ENCODE results near the gene CAPN10. TPM values are rescaled to one million over a fixed set of nuclear protein-coding genes. Genes with fewer than 3 reads are reported as not detected.

CAPN10 gene
- polyA plus RNA-seq, 1 donor, result 34.9 TPM

- H3K27ac ChIP-seq (ENCODE audit: low read length), result no peak overlapping the region
- H3K9me3 ChIP-seq (ENCODE audit: control insufficient read depth, low read depth, low read length), result no peaks in the 10 kb centered on the region
- H3K36me3 ChIP-seq (ENCODE audit: control insufficient read depth, insufficient read depth, low read length), result peaks cover 42% of the 10 kb centered on the region
- no peak overlapping the region for H3K4me3 ChIP-seq (ENCODE audit: low read length)
- H3K4me1 ChIP-seq (ENCODE audit: control insufficient read depth, insufficient read depth, low read length), result peaks cover 14% of the 10 kb centered on the region
- WGBS (ENCODE audit: insufficient coverage, low lambda C conversion rate), result no CpG with 5 or more reads among the region's 21 CpGs
- no peak for DNase-seq
- H3K27me3 ChIP-seq (ENCODE audit: control insufficient read depth, insufficient read depth, low read length), result no peaks in the 10 kb centered on the region
Measured at GRCh38 chr2:240590681-240591111, 4.2 kb downstream of the CAPN10 start.

- Histone ChIP-seq H3K4me3 (ENCODE audit: low read length) (no peak overlapping the region), H3K27ac (ENCODE audit: low read length) (no peak overlapping the region), H3K9me3 (ENCODE audit: control insufficient read depth, low read depth, low read length) (no peaks in the 10 kb centered on the region), H3K4me1 (ENCODE audit: control insufficient read depth, insufficient read depth, low read length) (peaks cover 14% of the 10 kb centered on the region), H3K27me3 (ENCODE audit: control insufficient read depth, insufficient read depth, low read length) (no peaks in the 10 kb centered on the region), H3K36me3 (ENCODE audit: control insufficient read depth, insufficient read depth, low read length) (peaks cover 47% of the 10 kb centered on the region)
- 96% methylated on average over 4 of the region's 6 CpGs for WGBS (ENCODE audit: insufficient coverage, low lambda C conversion rate)
- DNase-seq, result no peak
Measured at GRCh38 chr2:240591226-240591625, 4.7 kb downstream of the CAPN10 start.

GRCh38 chr2:240591784-240592183 is 5.2 kb downstream of the CAPN10 start:
- peaks cover 52% of the 10 kb centered on the region for H3K36me3 ChIP-seq (ENCODE audit: control insufficient read depth, insufficient read depth, low read length)
- no peak for DNase-seq
- no peak overlapping the region for H3K4me3 ChIP-seq (ENCODE audit: low read length)
- WGBS (ENCODE audit: insufficient coverage, low lambda C conversion rate), result no CpG with 5 or more reads among the region's 13 CpGs
- peaks cover 14% of the 10 kb centered on the region for H3K4me1 ChIP-seq (ENCODE audit: control insufficient read depth, insufficient read depth, low read length)
- H3K27me3 ChIP-seq (ENCODE audit: control insufficient read depth, insufficient read depth, low read length), result no peaks in the 10 kb centered on the region
- H3K27ac ChIP-seq (ENCODE audit: low read length), result no peak overlapping the region
- no peaks in the 10 kb centered on the region for H3K9me3 ChIP-seq (ENCODE audit: control insufficient read depth, low read depth, low read length)

GRCh38 chr2:240593026-240593702 is 6.6 kb downstream of the CAPN10 start:
- H3K36me3 ChIP-seq (ENCODE audit: control insufficient read depth, insufficient read depth, low read length), result peaks cover 65% of the 10 kb centered on the region
- no peak for DNase-seq
- peaks cover 5% of the 10 kb centered on the region for H3K4me1 ChIP-seq (ENCODE audit: control insufficient read depth, insufficient read depth, low read length)
- H3K4me3 ChIP-seq (ENCODE audit: low read length), result no peak overlapping the region
- no peaks in the 10 kb centered on the region for H3K27me3 ChIP-seq (ENCODE audit: control insufficient read depth, insufficient read depth, low read length)
- WGBS (ENCODE audit: insufficient coverage, low lambda C conversion rate), result no CpG with 5 or more reads among the region's 20 CpGs
- no peak overlapping the region for H3K27ac ChIP-seq (ENCODE audit: low read length)
- H3K9me3 ChIP-seq (ENCODE audit: control insufficient read depth, low read depth, low read length), result no peaks in the 10 kb centered on the region

GRCh38 chr2:240593703-240594451 is 7.3 kb downstream of the CAPN10 start:
- no CpG with 5 or more reads among the region's 19 CpGs for WGBS (ENCODE audit: insufficient coverage, low lambda C conversion rate)
- DNase-seq, result no peak
- Histone ChIP-seq H3K4me1 (ENCODE audit: control insufficient read depth, insufficient read depth, low read length) (no peaks in the 10 kb centered on the region), H3K36me3 (ENCODE audit: control insufficient read depth, insufficient read depth, low read length) (peaks cover 72% of the 10 kb centered on the region), H3K4me3 (ENCODE audit: low read length) (no peak overlapping the region), H3K9me3 (ENCODE audit: control insufficient read depth, low read depth, low read length) (no peaks in the 10 kb centered on the region), H3K27me3 (ENCODE audit: control insufficient read depth, insufficient read depth, low read length) (no peaks in the 10 kb centered on the region), H3K27ac (ENCODE audit: low read length) (no peak overlapping the region)

GRCh38 chr2:240594511-240595380 is 8.2 kb downstream of the CAPN10 start:
- Histone ChIP-seq H3K9me3 (ENCODE audit: control insufficient read depth, low read depth, low read length) (no peaks in the 10 kb centered on the region), H3K4me3 (ENCODE audit: low read length) (no peak overlapping the region), H3K36me3 (ENCODE audit: control insufficient read depth, insufficient read depth, low read length) (peaks cover 71% of the 10 kb centered on the region), H3K27me3 (ENCODE audit: control insufficient read depth, insufficient read depth, low read length) (no peaks in the 10 kb centered on the region), H3K27ac (ENCODE audit: low read length) (no peak overlapping the region), H3K4me1 (ENCODE audit: control insufficient read depth, insufficient read depth, low read length) (no peaks in the 10 kb centered on the region)
- no CpG with 5 or more reads among the region's 34 CpGs for WGBS (ENCODE audit: insufficient coverage, low lambda C conversion rate)
- DNase-seq, result no peak

- H3K36me3 ChIP-seq (ENCODE audit: control insufficient read depth, insufficient read depth, low read length), result peaks cover 67% of the 10 kb centered on the region
- no CpG with 5 or more reads among the region's 18 CpGs for WGBS (ENCODE audit: insufficient coverage, low lambda C conversion rate)
Measured at GRCh38 chr2:240595381-240596079, 9.0 kb downstream of the CAPN10 start.

GRCh38 chr2:240596080-240596460 is 9.5 kb downstream of the CAPN10 start:
- WGBS (ENCODE audit: insufficient coverage, low lambda C conversion rate), result no CpG with 5 or more reads among the region's 17 CpGs
- no peak overlapping the region for H3K4me3 ChIP-seq (ENCODE audit: low read length)
- no peak for DNase-seq

More at GRCh38 chr2:240595381-240596079, 9.0 kb downstream of the CAPN10 start:
- Histone ChIP-seq H3K27ac (ENCODE audit: low read length) (no peak overlapping the region), H3K9me3 (ENCODE audit: control insufficient read depth, low read depth, low read length) (no peaks in the 10 kb centered on the region), H3K4me1 (ENCODE audit: control insufficient read depth, insufficient read depth, low read length) (no peaks in the 10 kb centered on the region), H3K27me3 (ENCODE audit: control insufficient read depth, insufficient read depth, low read length) (no peaks in the 10 kb centered on the region), H3K4me3 (ENCODE audit: low read length) (no peak overlapping the region)
- no peak for DNase-seq

GRCh38 chr2:240596491-240596931 is 10.0 kb downstream of the CAPN10 start:
- no peaks in the 10 kb centered on the region for H3K4me1 ChIP-seq (ENCODE audit: control insufficient read depth, insufficient read depth, low read length)
- WGBS (ENCODE audit: insufficient coverage, low lambda C conversion rate), result no CpG with 5 or more reads among the region's 23 CpGs
- no peak overlapping the region for H3K27ac ChIP-seq (ENCODE audit: low read length)
- H3K4me3 ChIP-seq (ENCODE audit: low read length), result no peak overlapping the region
- H3K36me3 ChIP-seq (ENCODE audit: control insufficient read depth, insufficient read depth, low read length), result peaks cover 60% of the 10 kb centered on the region
- H3K27me3 ChIP-seq (ENCODE audit: control insufficient read depth, insufficient read depth, low read length), result no peaks in the 10 kb centered on the region
- H3K9me3 ChIP-seq (ENCODE audit: control insufficient read depth, low read depth, low read length), result no peaks in the 10 kb centered on the region
- no peak for DNase-seq

More at GRCh38 chr2:240596080-240596460, 9.5 kb downstream of the CAPN10 start:
- Histone ChIP-seq H3K27me3 (ENCODE audit: control insufficient read depth, insufficient read depth, low read length) (no peaks in the 10 kb centered on the region), H3K27ac (ENCODE audit: low read length) (no peak overlapping the region), H3K36me3 (ENCODE audit: control insufficient read depth, insufficient read depth, low read length) (peaks cover 62% of the 10 kb centered on the region), H3K9me3 (ENCODE audit: control insufficient read depth, low read depth, low read length) (no peaks in the 10 kb centered on the region), H3K4me1 (ENCODE audit: control insufficient read depth, insufficient read depth, low read length) (no peaks in the 10 kb centered on the region)

GRCh38 chr2:240597054-240597418 is 10.5 kb downstream of the CAPN10 start:
- peaks cover 57% of the 10 kb centered on the region for H3K36me3 ChIP-seq (ENCODE audit: control insufficient read depth, insufficient read depth, low read length)
- DNase-seq, result no peak
- H3K4me1 ChIP-seq (ENCODE audit: control insufficient read depth, insufficient read depth, low read length), result no peaks in the 10 kb centered on the region
- no CpG with 5 or more reads among the region's 10 CpGs for WGBS (ENCODE audit: insufficient coverage, low lambda C conversion rate)
- no peak overlapping the region for H3K27ac ChIP-seq (ENCODE audit: low read length)
- H3K9me3 ChIP-seq (ENCODE audit: control insufficient read depth, low read depth, low read length), result no peaks in the 10 kb centered on the region
- H3K27me3 ChIP-seq (ENCODE audit: control insufficient read depth, insufficient read depth, low read length), result no peaks in the 10 kb centered on the region
- H3K4me3 ChIP-seq (ENCODE audit: low read length), result no peak overlapping the region

All from large intestine (tissue), 3 donors.